Loucy (cell line): ENCODE results near the gene PCIF1.
"Not testable (repeated sequence)": the region's sequence is repeated elsewhere in the genome, so short reads cannot be mapped to it uniquely, and the experiment has no call there.

ENCODE experiments used
- H2AFZ ChIP-seq: fragments of 200-600 bp; sonication (generic); 2 replicates; pipeline ENCODE4 v1.6.0; 2016; ENCODE audit warnings: antibody characterized with exemption, mild to moderate bottlenecking, low read length, moderate library complexity
- H3F3A ChIP-seq: fragments of 200-600 bp; 2 replicates; pipeline ENCODE4 v1.6.0; 2016; ENCODE audit warnings: antibody characterized with exemption, low read depth, mild to moderate bottlenecking
- H3K27me3 ChIP-seq: fragments of 200-600 bp; sonication (generic); 2 replicates; pipeline ENCODE4 v1.6.1; 2014; ENCODE audit warnings: low read length, mild to moderate bottlenecking; ENCODE audit not compliant: insufficient read depth, poor library complexity, severe bottlenecking
- H3K36me3 ChIP-seq: fragments of 200-600 bp; sonication (generic); 2 replicates; pipeline ENCODE4 v1.6.1; 2016; ENCODE audit warnings: low read length; ENCODE audit not compliant: insufficient read depth
- H3K4me1 ChIP-seq: fragments of 200-600 bp; sonication (generic); 2 replicates; pipeline ENCODE4 v1.5.1; 2014; ENCODE audit warnings: low read length, mild to moderate bottlenecking; ENCODE audit not compliant: insufficient read depth, poor library complexity, severe bottlenecking
- H3K4me2 ChIP-seq: fragments of 200-600 bp; sonication (generic); 2 replicates; pipeline ENCODE4 v1.6.0; 2014; ENCODE audit warnings: antibody characterized with exemption, low read length, low read depth, mild to moderate bottlenecking; ENCODE audit not compliant: poor library complexity, severe bottlenecking
- H3K4me3 ChIP-seq: fragments of 200-600 bp; sonication (generic); 2 replicates; pipeline ENCODE4 v1.5.1; 2014; ENCODE audit warnings: low read length, mild to moderate bottlenecking, mixed read lengths; ENCODE audit not compliant: poor library complexity, severe bottlenecking
- H3K79me2 ChIP-seq: fragments of 200-600 bp; sonication (generic); 2 replicates; pipeline ENCODE4 v1.6.1; 2014; ENCODE audit warnings: low read length; ENCODE audit not compliant: insufficient read depth
- H3K9ac ChIP-seq: fragments of 200-600 bp; sonication (generic); 2 replicates; pipeline ENCODE4 v1.6.0; 2014; ENCODE audit warnings: mild to moderate bottlenecking, low read depth, low read length, moderate library complexity; ENCODE audit not compliant: poor library complexity, severe bottlenecking
- H3K9me2 ChIP-seq: fragments of 200-600 bp; sonication (generic); replicated peaks from 2 replicates; pipeline ENCODE4 v1.6.1; 2016; ENCODE audit warnings: low read depth, low read length, mixed read lengths
- H3K9me3 ChIP-seq: fragments of 200-600 bp; sonication (generic); 2 replicates; pipeline ENCODE4 v1.6.1; 2014; ENCODE audit warnings: mild to moderate bottlenecking, antibody characterized with exemption, low read length, low read depth; ENCODE audit not compliant: insufficient read depth
- H4K20me1 ChIP-seq: fragments of 200-600 bp; sonication (generic); 2 replicates; pipeline ENCODE4 v1.6.0; 2014; ENCODE audit warnings: antibody characterized with exemption, low read length, mild to moderate bottlenecking; ENCODE audit not compliant: insufficient read depth, poor library complexity, severe bottlenecking
- CTCF ChIP-seq: fragments of 200-600 bp; sonication (generic); conservative IDR thresholded peaks from 2 replicates; pipeline ENCODE4 v1.5.1; 2014; ENCODE audit warnings: mild to moderate bottlenecking, antibody characterized with exemption, low read length
- EZH2phosphoT487 ChIP-seq: fragments of 200-600 bp; IDR thresholded peaks from 2 replicates; pipeline ENCODE4 v1.6.1; 2018; ENCODE audit warnings: antibody characterized with exemption, mild to moderate bottlenecking, moderate library complexity, borderline replicate concordance

The PCIF1 gene

GRCh38 chr20:45993197-45993951 lies 58.9 kb downstream of the PCIF1 start:
- Histone ChIP-seq H3K27me3 (no peaks in the 10 kb centered on the region), H4K20me1 (no peaks in the 10 kb centered on the region), H3F3A (no peaks in the 10 kb centered on the region), H2AFZ (no peak overlapping the region), H3K9me2 (no peaks in the 10 kb centered on the region), H3K36me3 (no peaks in the 10 kb centered on the region), H3K9ac (no peak overlapping the region), H3K4me1 (peaks cover 18% of the 10 kb centered on the region), H3K4me2 (no peak overlapping the region), H3K9me3 (no peaks in the 10 kb centered on the region), H3K79me2 (no peaks in the 10 kb centered on the region), H3K4me3 (no peak overlapping the region)
- no peak for TF ChIP-seq EZH2phosphoT487
- no peak for TF ChIP-seq CTCF

DNA sequence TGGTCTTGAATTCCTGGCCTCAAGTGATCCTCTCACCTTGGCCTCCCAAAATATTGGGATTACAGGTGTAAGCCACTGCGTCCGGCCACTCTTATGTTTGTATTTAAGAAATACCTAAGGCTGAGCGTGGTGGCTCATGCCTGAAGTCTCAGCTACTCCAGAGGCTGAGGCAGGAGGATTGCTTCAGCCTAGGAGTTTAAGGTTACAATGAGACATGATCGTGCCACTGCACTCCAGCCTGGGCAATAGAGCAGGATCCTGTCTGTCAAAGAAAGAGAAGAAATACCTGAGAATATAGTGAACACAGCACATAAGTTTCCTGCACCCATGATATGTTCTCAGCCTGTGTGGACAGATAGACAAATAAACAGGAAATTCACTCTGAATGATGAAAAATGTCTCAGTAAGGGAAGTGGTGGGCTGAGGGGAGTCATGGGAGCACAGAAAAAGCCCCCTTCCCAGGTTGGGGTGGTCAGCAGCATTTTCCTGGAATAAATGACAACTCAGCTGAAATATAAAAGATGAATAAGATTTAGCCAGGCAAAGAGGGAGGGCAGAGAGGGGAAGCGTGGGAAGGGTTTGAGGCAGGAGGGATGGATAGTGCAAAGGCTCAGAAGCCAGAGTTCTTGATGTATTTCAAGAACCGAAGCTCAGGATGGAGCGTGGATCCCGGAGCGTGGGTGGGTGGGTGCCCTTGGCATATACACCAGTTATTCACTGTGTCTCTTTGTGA lies 60.4 kb downstream of the PCIF1 start:
- no peak overlapping the region for H3K9ac ChIP-seq
- no peak overlapping the region for H3K4me2 ChIP-seq
- peaks cover 29% of the 10 kb centered on the region for H3K4me1 ChIP-seq
- TF ChIP-seq CTCF (no peak), EZH2phosphoT487 (no peak)
- H4K20me1 ChIP-seq, result no peaks in the 10 kb centered on the region
- no peaks in the 10 kb centered on the region for H3K9me3 ChIP-seq
- H3K9me2 ChIP-seq, result no peaks in the 10 kb centered on the region
- H3K79me2 ChIP-seq, result no peaks in the 10 kb centered on the region
- no peak overlapping the region for H3K4me3 ChIP-seq
- H3K36me3 ChIP-seq, result no peaks in the 10 kb centered on the region
- H3F3A ChIP-seq, result no peaks in the 10 kb centered on the region
- no peak overlapping the region for H2AFZ ChIP-seq
- H3K27me3 ChIP-seq, result no peaks in the 10 kb centered on the region

DNA sequence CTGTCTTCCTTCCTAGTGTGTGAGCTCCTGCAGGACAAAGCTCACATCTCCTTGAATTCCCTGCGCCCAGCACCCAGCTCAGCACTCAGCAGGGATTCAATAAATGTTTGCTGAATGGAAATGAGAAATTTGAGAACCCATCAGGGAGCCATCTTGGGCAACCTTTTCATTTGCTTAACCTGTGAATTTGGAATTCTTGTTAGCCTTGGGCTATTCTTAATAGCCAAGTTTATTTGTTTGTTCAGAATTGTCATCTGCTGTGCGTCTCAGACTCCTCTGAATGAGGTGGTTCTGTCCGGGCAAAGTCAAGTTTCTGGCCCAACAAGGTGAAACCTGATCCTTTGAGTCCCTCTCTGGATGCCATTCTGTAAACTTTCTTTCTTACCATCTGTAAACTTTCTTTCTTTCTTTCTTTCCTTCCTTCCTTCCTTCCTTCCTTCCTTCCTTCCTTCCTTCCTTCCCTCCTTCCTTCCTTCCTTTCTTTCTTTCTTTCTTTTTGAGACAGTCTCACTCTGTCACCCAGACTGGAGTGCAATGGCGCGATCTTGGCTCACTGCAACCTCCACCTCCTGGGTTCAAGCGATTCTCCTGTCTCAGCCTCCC lies 61.1 kb downstream of the PCIF1 start:
- H3K4me2 ChIP-seq, H3K4me3 ChIP-seq, H4K20me1 ChIP-seq, H3K9ac ChIP-seq, H3K27me3 ChIP-seq, H2AFZ ChIP-seq, H3K9me2 ChIP-seq, H3K9me3 ChIP-seq, H3F3A ChIP-seq, H3K36me3 ChIP-seq, H3K79me2 ChIP-seq: not testable (repeated sequence)
- peaks cover 35% of the 10 kb centered on the region for H3K4me1 ChIP-seq
